Panc1 (cell line): ENCODE results near the gene MYO3B. TPM values are rescaled to one million over a fixed set of nuclear protein-coding genes. Genes with fewer than 3 reads are reported as not detected.
"Not testable (repeated sequence)": the region's sequence is repeated elsewhere in the genome, so short reads cannot be mapped to it uniquely, and the experiment has no call there.

ENCODE experiments used
- ATAC-seq: fragments of 200-7000 bp; cut with Tn5 transposase; 2 replicates; pipeline ENCODE4 v1.9.1; 2020; ENCODE audit warnings: mild to moderate bottlenecking, moderate library complexity
- BruUV-seq: library from RNA; stranded (reverse); fragments of 400-500 nt; replicated peaks from 2 replicates; lab custom pipeline; 2021; lab: Mats Ljungman, UMichigan
- CTCF ChIA-PET: fragments of 300-600 bp; sonication (Branson Sonifier 250); formaldehyde crosslinking; loops from one replicate; lab custom pipeline; 2022; ENCODE audit warnings: antibody characterized with exemption; lab: Charles Lee
- POLR2A ChIA-PET: fragments of 300-600 bp; sonication (Branson Sonifier 250); formaldehyde crosslinking; loops from one replicate; lab custom pipeline; 2022; ENCODE audit warnings: antibody characterized with exemption; lab: Charles Lee
- DNase-seq: peaks from one replicate; pipeline ENCODE4 v3.0.0-alpha.2; 2010; ENCODE audit warnings: low read depth, low spot score
- H3K27ac ChIP-seq: 2 replicates; pipeline ENCODE4 v1.5.1; 2011; ENCODE audit warnings: mild to moderate bottlenecking, low read length, inconsistent platforms
- H3K27me3 ChIP-seq: fragments of 200-500 bp; sonication (Bioruptor generic); 2 replicates; pipeline ENCODE4 v1.6.0; 2014; ENCODE audit warnings: low read length, inconsistent platforms; ENCODE audit not compliant: control insufficient read depth, insufficient read depth
- H3K36me3 ChIP-seq: fragments of 200-500 bp; sonication (Bioruptor generic); 2 replicates; pipeline ENCODE4 v1.5.1; 2014; ENCODE audit warnings: inconsistent platforms, mild to moderate bottlenecking, low read length, moderate library complexity; ENCODE audit not compliant: control insufficient read depth, insufficient read depth
- H3K4me1 ChIP-seq: 2 replicates; pipeline ENCODE4 v1.5.1; 2011; ENCODE audit warnings: inconsistent platforms, mild to moderate bottlenecking, low read length, moderate library complexity; ENCODE audit not compliant: control insufficient read depth, insufficient read depth
- H3K4me3 ChIP-seq, 2 experiments: 2 replicates each; pipeline ENCODE4 v1.5.1; 2011 to 2012; ENCODE audit warnings: low read depth in 2 of 2, low read length in 2 of 2, mild to moderate bottlenecking in 2 of 2, inconsistent platforms in 1 of 2, moderate library complexity in 1 of 2
- H3K9me3 ChIP-seq: fragments of 200-500 bp; sonication (Bioruptor generic); 2 replicates; pipeline ENCODE4 v1.5.1; 2014; ENCODE audit warnings: low read depth, mild to moderate bottlenecking, inconsistent platforms, low read length, moderate library complexity; ENCODE audit not compliant: control insufficient read depth, insufficient read depth
- POLR2AphosphoS5 ChIP-seq: IDR thresholded peaks from 2 replicates; pipeline ENCODE4 v1.6.1; 2012; ENCODE audit warnings: mild to moderate bottlenecking, low read depth, low read length, moderate library complexity
- SIN3A ChIP-seq: IDR thresholded peaks from 2 replicates; pipeline ENCODE4 v1.6.1; 2012; ENCODE audit warnings: low read depth, mild to moderate bottlenecking, low read length, moderate library complexity, borderline replicate concordance; ENCODE audit not compliant: insufficient read depth
- TCF7L2 ChIP-seq: IDR thresholded peaks from 2 replicates; pipeline ENCODE4 v1.6.1; 2011; ENCODE audit warnings: mild to moderate bottlenecking, low read depth, low read length, inconsistent platforms
- in situ Hi-C: cut with HindIII; loops from 2 replicates; pipeline ENCODE4 v1.10.0; 2016; ENCODE audit warnings: low sequenced_read_pairs, low pct_unique_long_range_greater_than_20kb
- intact Hi-C: fragments of 100-400 bp; cut with micrococcal nuclease; formaldehyde crosslinking; loops from one replicate; pipeline ENCODE4 v1.10.0; 2022; ENCODE audit not compliant: unreplicated experiment
- total RNA-seq: library from RNA; stranded (reverse); gene quantifications from one replicate; pipeline ENCODE4 v1.2.1, GENCODE V29; 2021; ENCODE audit not compliant: unreplicated experiment
- TF ChIP-seq, protein P1 (sequence below): fragments of 450-650 bp; IDR thresholded peaks from 2 replicates; pipeline ENCODE4 v1.5.1; 2017; ENCODE audit warnings: mild to moderate bottlenecking
- TF ChIP-seq, protein P2 (sequence below), 2 experiments: IDR thresholded peaks; 2 replicates each; pipeline ENCODE4 v1.6.1; 2011 to 2012; ENCODE audit warnings: low read depth in 2 of 2, control low read depth in 1 of 2, low read length in 1 of 2, mild to moderate bottlenecking in 1 of 2, moderate library complexity in 1 of 2; ENCODE audit not compliant: insufficient read depth in 1 of 2

The MYO3B gene
- total RNA-seq, 1 experiment from 2014 or later, result 0.05 TPM

DNA sequence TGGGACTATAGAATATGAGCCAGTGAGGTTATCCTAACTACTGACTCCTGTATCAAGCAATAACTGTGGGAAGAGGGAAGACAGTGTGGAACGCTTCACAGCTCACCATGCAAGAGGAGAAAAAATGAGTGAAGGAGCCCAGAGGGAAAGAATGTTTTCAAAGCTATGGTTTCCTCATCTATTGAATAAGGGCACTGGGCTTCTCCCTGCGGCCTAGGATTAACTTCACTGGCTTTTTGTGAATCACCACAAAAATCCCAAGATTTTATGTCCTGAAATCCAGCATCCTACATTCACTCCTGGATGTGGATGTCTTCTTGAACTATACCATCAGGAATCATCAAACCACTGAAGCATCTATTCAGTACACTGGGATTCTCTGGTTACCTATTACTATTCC, 492.7 kb downstream of the MYO3B start:
- in situ Hi-C loops (no loop called here), intact Hi-C loops (no loop called here)
- no peak overlapping the region for H3K27ac ChIP-seq
- CTCF ChIA-PET, result no interaction called here
- no peaks in the 10 kb centered on the region for H3K36me3 ChIP-seq
- no peaks in the 10 kb centered on the region for H3K9me3 ChIP-seq
- no peak overlapping the region for H3K4me3 ChIP-seq
- BruUV-seq, result no TSS peak
- H3K4me1 ChIP-seq, result no peaks in the 10 kb centered on the region
- TF ChIP-seq POLR2AphosphoS5, result no peak
- no peak for TF ChIP-seq TCF7L2
- TF ChIP-seq, protein P1, sequence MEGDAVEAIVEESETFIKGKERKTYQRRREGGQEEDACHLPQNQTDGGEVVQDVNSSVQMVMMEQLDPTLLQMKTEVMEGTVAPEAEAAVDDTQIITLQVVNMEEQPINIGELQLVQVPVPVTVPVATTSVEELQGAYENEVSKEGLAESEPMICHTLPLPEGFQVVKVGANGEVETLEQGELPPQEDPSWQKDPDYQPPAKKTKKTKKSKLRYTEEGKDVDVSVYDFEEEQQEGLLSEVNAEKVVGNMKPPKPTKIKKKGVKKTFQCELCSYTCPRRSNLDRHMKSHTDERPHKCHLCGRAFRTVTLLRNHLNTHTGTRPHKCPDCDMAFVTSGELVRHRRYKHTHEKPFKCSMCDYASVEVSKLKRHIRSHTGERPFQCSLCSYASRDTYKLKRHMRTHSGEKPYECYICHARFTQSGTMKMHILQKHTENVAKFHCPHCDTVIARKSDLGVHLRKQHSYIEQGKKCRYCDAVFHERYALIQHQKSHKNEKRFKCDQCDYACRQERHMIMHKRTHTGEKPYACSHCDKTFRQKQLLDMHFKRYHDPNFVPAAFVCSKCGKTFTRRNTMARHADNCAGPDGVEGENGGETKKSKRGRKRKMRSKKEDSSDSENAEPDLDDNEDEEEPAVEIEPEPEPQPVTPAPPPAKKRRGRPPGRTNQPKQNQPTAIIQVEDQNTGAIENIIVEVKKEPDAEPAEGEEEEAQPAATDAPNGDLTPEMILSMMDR, result no peak
- ATAC-seq (no peak), DNase-seq (no peak)
- POLR2A ChIA-PET, result no interaction called here
- H3K27me3 ChIP-seq, result peaks cover 3% of the 10 kb centered on the region

DNA sequence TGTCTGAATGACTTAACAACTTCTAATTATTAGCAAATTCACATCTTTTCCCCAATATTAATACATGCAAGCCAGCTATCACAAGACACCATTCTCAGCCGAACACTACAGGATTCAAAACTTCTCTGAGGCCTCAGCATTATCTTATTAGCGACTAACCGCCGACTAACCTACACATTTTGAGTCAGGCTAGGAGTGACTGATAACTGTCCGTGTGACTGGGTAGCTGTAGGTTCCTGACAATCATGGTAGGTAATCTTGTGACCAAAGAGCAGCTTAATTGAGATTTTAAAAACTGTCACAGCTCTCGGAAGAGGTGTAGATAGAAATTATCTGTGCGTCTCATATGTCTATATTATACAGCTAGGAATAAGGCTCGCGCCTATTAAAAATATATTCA, 493.1 kb downstream of the MYO3B start:
- no peaks in the 10 kb centered on the region for H3K4me1 ChIP-seq
- BruUV-seq, result no TSS peak
- H3K36me3 ChIP-seq, result no peaks in the 10 kb centered on the region
- H3K9me3 ChIP-seq, result no peaks in the 10 kb centered on the region
- in situ Hi-C loops, result no loop called here
- H3K27me3 ChIP-seq, result peaks cover 3% of the 10 kb centered on the region
- intact Hi-C loops, result no loop called here
- no peak overlapping the region for H3K27ac ChIP-seq
- DNase-seq (no peak), ATAC-seq (no peak)
- TF ChIP-seq TCF7L2, result no peak
- TF ChIP-seq SIN3A, result no peak
- TF ChIP-seq, protein P2, sequence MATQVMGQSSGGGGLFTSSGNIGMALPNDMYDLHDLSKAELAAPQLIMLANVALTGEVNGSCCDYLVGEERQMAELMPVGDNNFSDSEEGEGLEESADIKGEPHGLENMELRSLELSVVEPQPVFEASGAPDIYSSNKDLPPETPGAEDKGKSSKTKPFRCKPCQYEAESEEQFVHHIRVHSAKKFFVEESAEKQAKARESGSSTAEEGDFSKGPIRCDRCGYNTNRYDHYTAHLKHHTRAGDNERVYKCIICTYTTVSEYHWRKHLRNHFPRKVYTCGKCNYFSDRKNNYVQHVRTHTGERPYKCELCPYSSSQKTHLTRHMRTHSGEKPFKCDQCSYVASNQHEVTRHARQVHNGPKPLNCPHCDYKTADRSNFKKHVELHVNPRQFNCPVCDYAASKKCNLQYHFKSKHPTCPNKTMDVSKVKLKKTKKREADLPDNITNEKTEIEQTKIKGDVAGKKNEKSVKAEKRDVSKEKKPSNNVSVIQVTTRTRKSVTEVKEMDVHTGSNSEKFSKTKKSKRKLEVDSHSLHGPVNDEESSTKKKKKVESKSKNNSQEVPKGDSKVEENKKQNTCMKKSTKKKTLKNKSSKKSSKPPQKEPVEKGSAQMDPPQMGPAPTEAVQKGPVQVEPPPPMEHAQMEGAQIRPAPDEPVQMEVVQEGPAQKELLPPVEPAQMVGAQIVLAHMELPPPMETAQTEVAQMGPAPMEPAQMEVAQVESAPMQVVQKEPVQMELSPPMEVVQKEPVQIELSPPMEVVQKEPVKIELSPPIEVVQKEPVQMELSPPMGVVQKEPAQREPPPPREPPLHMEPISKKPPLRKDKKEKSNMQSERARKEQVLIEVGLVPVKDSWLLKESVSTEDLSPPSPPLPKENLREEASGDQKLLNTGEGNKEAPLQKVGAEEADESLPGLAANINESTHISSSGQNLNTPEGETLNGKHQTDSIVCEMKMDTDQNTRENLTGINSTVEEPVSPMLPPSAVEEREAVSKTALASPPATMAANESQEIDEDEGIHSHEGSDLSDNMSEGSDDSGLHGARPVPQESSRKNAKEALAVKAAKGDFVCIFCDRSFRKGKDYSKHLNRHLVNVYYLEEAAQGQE (IDR thresholded peaks at IDR 0.05; ENCODE audit: insufficient read depth in 1 of 2, low read depth in 2 of 2, low read length in 1 of 2), result no peak
- TF ChIP-seq, protein P1, result no peak
- TF ChIP-seq POLR2AphosphoS5, result no peak
- no peak overlapping the region for H3K4me3 ChIP-seq
- CTCF ChIA-PET, result no interaction called here
- POLR2A ChIA-PET, result no interaction called here

DNA sequence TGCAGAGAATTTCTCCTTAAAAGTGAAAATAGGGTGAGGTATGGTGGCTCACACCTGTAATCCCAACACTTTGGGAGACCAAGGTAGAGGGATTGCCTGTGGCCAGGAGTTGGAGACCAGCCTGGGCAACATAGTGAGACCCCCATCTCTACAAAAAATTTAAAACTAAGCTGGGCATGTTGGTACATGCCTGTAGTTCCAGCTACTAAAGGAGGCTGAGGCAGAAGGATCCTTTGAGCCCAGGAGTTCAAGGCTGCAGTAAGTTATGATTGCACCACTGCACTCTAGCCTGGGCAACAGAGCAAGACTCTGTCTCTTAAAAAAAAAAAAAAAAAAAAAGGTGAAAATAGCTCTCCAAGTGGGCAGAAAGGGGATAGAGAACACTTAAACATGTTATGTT, 496.3 kb downstream of the MYO3B start:
- H3K27me3 ChIP-seq, H3K9me3 ChIP-seq, H3K36me3 ChIP-seq, in situ Hi-C loops, H3K4me3 ChIP-seq, CTCF ChIA-PET, ATAC-seq, H3K27ac ChIP-seq, DNase-seq, BruUV-seq, intact Hi-C loops, POLR2A ChIA-PET, H3K4me1 ChIP-seq: not testable (repeated sequence)
